Measurements from ENCODE around the gene TNNI3K. TPM values are rescaled to one million over a fixed set of nuclear protein-coding genes. Genes with fewer than 3 reads are reported as not detected.

TNNI3K gene
- total RNA-seq, 1 experiment from 2014 or later: not detected

- Mint-ChIP-seq H3K4me3 (no peak overlapping the region), H3K27me3 (ENCODE audit: low read depth) (no peaks in the 10 kb centered on the region), H3K27ac (no peak overlapping the region), H3K9me3 (peaks cover 3 to 4% of the 10 kb centered on the region in 2 experiments; a peak in 2 of 5 replicates), H3K36me3 (ENCODE audit: insufficient read depth in 1 of 3, low read depth in 3 of 3) (peaks cover 0 to 8% (median 0%) of the 10 kb centered on the region in 3 experiments; a peak in 4 of 7 replicates), H3K4me1 (peaks cover 18 to 20% of the 10 kb centered on the region in 2 experiments)
- Histone ChIP-seq H2AFZ (ENCODE audit: low read length) (no peak overlapping the region), H3K4ac (ENCODE audit: low read depth, low read length) (no peak overlapping the region), H4K20me1 (ENCODE audit: control insufficient read depth, insufficient read depth, insufficient read length) (no peaks in the 10 kb centered on the region), H3K9ac (ENCODE audit: extremely low read depth, insufficient read length, low read length) (no peak overlapping the region), H3K23me2 (ENCODE audit: insufficient read length, low read depth, low read length, poor library complexity, severe bottlenecking) (no peaks in the 10 kb centered on the region), H4K5ac (ENCODE audit: insufficient read length, low read depth, low read length) (no peak overlapping the region), H4K8ac (replicated peaks; ENCODE audit: insufficient read length, low read depth, low read length) (no peak overlapping the region), H3K27me3 (ENCODE audit: insufficient read depth, low read length) (no peaks in the 10 kb centered on the region), H3K27ac (ENCODE audit: insufficient read length, low read depth, low read length) (no peak overlapping the region), H2BK5ac (ENCODE audit: insufficient read length, low read length) (no peak overlapping the region), H4K91ac (ENCODE audit: insufficient read length, low read depth, low read length) (no peak overlapping the region), H2BK15ac (ENCODE audit: low read depth, low read length) (no peak overlapping the region), H3K56ac (ENCODE audit: insufficient read length, low read depth, low read length) (no peak overlapping the region), H3K4me2 (ENCODE audit: insufficient read depth, insufficient read length, low read length) (no peak overlapping the region), H3T11ph (ENCODE audit: low read length) (no peak overlapping the region), H3K79me1 (ENCODE audit: insufficient read depth, low read depth, low read length, poor library complexity, severe bottlenecking) (no peaks in the 10 kb centered on the region), H3K4me1 (ENCODE audit: insufficient read depth, low read length) (peaks cover 8% of the 10 kb centered on the region; the same call in 1 of the 2 replicates), H3K9me3 (ENCODE audit: control insufficient read depth, low read depth, low read length) (no peaks in the 10 kb centered on the region), H2BK20ac (ENCODE audit: low read depth, low read length, poor library complexity, severe bottlenecking) (no peak overlapping the region), H3K23ac (ENCODE audit: insufficient read length, low read depth, low read length) (no peak overlapping the region), H3K14ac (ENCODE audit: insufficient read depth, low read length) (no peak overlapping the region), H3K79me2 (ENCODE audit: insufficient read depth, low read length) (no peaks in the 10 kb centered on the region), H2BK12ac (ENCODE audit: insufficient read length, low read depth, low read length) (no peak overlapping the region), H2BK120ac (ENCODE audit: low read depth, low read length, poor library complexity, severe bottlenecking) (no peak overlapping the region), H2AK5ac (ENCODE audit: insufficient read length, low read length) (no peak overlapping the region), H3K18ac (ENCODE audit: insufficient read length, low read depth, low read length) (no peak overlapping the region)
- no peak for TF ChIP-seq CTCF (conservative IDR thresholded peaks at IDR 0.05)
- WGBS (ENCODE audit: extremely low coverage, insufficient read length, low lambda C conversion rate): no CpG with 5 or more reads among the region's 3 CpGs
- no peak for DNase-seq
These were observed 235.1 kb downstream of the TNNI3K start for GRCh38 chr1:74470251-74470650.
